OCI-LY3 (cell line): ENCODE data around the gene ASXL1.

Experiments used
- CTCF ChIP-seq: fragments of 200-600, 300-600 bp; sonication (generic); IDR thresholded peaks from 2 replicates; pipeline ENCODE4 v1.5.1; 2014; ENCODE audit warnings: antibody characterized with exemption, low read length, low read depth
- EZH2phosphoT487 ChIP-seq: fragments of 200-600 bp; shearing (Covaris generic); IDR thresholded peaks from 2 replicates; pipeline ENCODE4 v1.6.1; 2018; ENCODE audit warnings: antibody characterized with exemption, mixed run types, low read depth

- no peak for TF ChIP-seq CTCF
- no peak for TF ChIP-seq EZH2phosphoT487
Observed at GRCh38 chr20:32316667-32317066, 41.5 kb upstream of the ASXL1 start.
